Spleen (tissue), 11 donors: ENCODE measurements around the gene TRPM2. TPM values are rescaled to one million over a fixed set of nuclear protein-coding genes. Genes with fewer than 3 reads are reported as not detected.

Experiments used
- DNase-seq: peaks from one replicate; pipeline ENCODE4 v3.0.0-alpha.2; 2020
- H3K27ac ChIP-seq, 8 donors: fragments of 200-600 bp; sonication (generic) in 7 of 8; 1 replicate in 4 of 8; 2 replicates in 4 of 8; pipeline versions ENCODE4 v1.5.0 to v1.8.0; 2016 to 2021; ENCODE audit warnings: inconsistent platforms in 4 of 8, mild to moderate bottlenecking in 4 of 8, moderate library complexity in 1 of 8
- H3K27me3 ChIP-seq, 7 donors: fragments of 200-600 bp; sonication (generic) in 6 of 7; replicated peaks in 1 of 7; 1 replicate in 4 of 7; 2 replicates in 3 of 7; pipeline versions ENCODE4 v1.5.0 to v1.8.0; 2016 to 2021; ENCODE audit warnings: inconsistent platforms in 3 of 7, mild to moderate bottlenecking in 1 of 7
- H3K36me3 ChIP-seq, 6 donors: fragments of 200-600 bp; sonication (generic) in 5 of 6; 1 replicate in 4 of 6; 2 replicates in 2 of 6; pipeline versions ENCODE4 v1.5.0 to v1.8.0; 2016 to 2021; ENCODE audit warnings: inconsistent platforms in 2 of 6
- H3K4me1 ChIP-seq, 6 donors: fragments of 200-600 bp; sonication (generic) in 5 of 6; 1 replicate in 3 of 6; 2 replicates in 3 of 6; pipeline versions ENCODE4 v1.5.0 to v1.8.0; 2016 to 2021; ENCODE audit warnings: inconsistent platforms in 3 of 6
- H3K4me3 ChIP-seq, 8 donors: fragments of 200-600 bp; sonication (generic) in 7 of 8; 1 replicate in 4 of 8; 2 replicates in 4 of 8; pipeline versions ENCODE4 v1.5.0 to v1.8.0; 2016 to 2021; ENCODE audit warnings: inconsistent platforms in 4 of 8, mild to moderate bottlenecking in 4 of 8, moderate library complexity in 2 of 8
- H3K9me3 ChIP-seq, 8 donors: fragments of 200-600 bp; sonication (generic) in 7 of 8; 1 replicate in 4 of 8; 2 replicates in 4 of 8; pipeline versions ENCODE4 v1.5.0 to v1.8.0; 2016 to 2021; ENCODE audit warnings: inconsistent platforms in 4 of 8
- POLR2A ChIP-seq, 3 donors: fragments of 450-650 bp; IDR thresholded peaks; one replicate each; pipeline ENCODE4 v1.5.1; 2017; ENCODE audit warnings: antibody characterized with exemption in 3 of 3, mild to moderate bottlenecking in 1 of 3
- POLR2AphosphoS5 ChIP-seq, 3 donors: sonication (generic); formaldehyde crosslinking; IDR thresholded peaks; one replicate each; pipeline ENCODE4 v1.5.1; 2017; ENCODE audit warnings: antibody characterized with exemption in 3 of 3
- WGBS, 5 donors: extraction: QIAGEN DNeasy Blood & Tissue Kit in 3 of 5; methylation state at CpG; one replicate each; pipeline versions ENCODE4 v1.1.5 to v1.1.7; 2013 to 2018; 5-methylcytosine and 5-hydroxymethylcytosine counted together
- intact Hi-C: fragments of 100-400 bp; cut with DNase I; formaldehyde crosslinking; loops from one replicate; pipeline ENCODE4 v1.15.0; 2023; ENCODE audit warnings: low total_unique reads
- polyA plus RNA-seq, 3 donors: library from polyadenylated mRNA; stranded (reverse); fragments of 200-250 nt; gene quantifications; one replicate each; pipeline ENCODE4 v1.2.1, GENCODE V29; 2013
- total RNA-seq, 7 donors: library from RNA; depleted of rRNA in 3 of 7; stranded (reverse); fragments of >200 nt in 3 of 7; fragmentation: NEBNext Ultra II Directional in 4 of 7; extraction: Animal tissue kit (Norgen Biotek cat#: 25700) in 4 of 7; gene quantifications; one replicate each; pipeline versions ENCODE4 v1.1.0 to v1.2.1, GENCODE V29; 2016 to 2021
- TF ChIP-seq, protein P1 (sequence below), 11 experiments: fragments of 200-600 bp in 7 of 11; fragments of 450-650 bp in 4 of 11; sonication (generic) in 4 of 11; IDR thresholded peaks in 8 of 11; conservative IDR thresholded peaks in 3 of 11; 1 replicate in 7 of 11; 2 replicates in 4 of 11; pipeline versions ENCODE4 v1.4.0 to v1.8.0; 2016 to 2021; ENCODE audit warnings: antibody characterized with exemption in 11 of 11, inconsistent platforms in 4 of 11, mild to moderate bottlenecking in 1 of 11
- donor health status: healthy with polysubstance abuse.
- donor health status: DM: no; HTN: no; CAD: no; lungs with moderate emphysema.
- donor health status: DM: no; HTN: no; CAD: no.
- donor health status: Bipolar disorder and iron deficiency.
- donor health status: healthy.
- donor health status: DM: no; HTN: no; CAD: no.
- donor health status: DM: yes; HTN: yes; CAD: no.

TRPM2 gene
- total and polyA plus RNA-seq, 10 donors: 10.4 to 44.1 (median 23.3) TPM

- Histone ChIP-seq H3K27me3 (no peaks in the 10 kb centered on the region), H3K4me3 (no peak overlapping the region), H3K9me3 (no peaks in the 10 kb centered on the region), H3K27ac (no peak overlapping the region), H3K36me3 (peaks cover 0 to 92% (median 69%) of the 10 kb centered on the region in 6 donors), H3K4me1 (peaks cover 0 to 11% (median 0%) of the 10 kb centered on the region in 6 donors)
- DNase-seq: no peak
- intact Hi-C loops: no loop called here
- TF ChIP-seq POLR2A (IDR thresholded peaks at IDR 0.05) (no peak), POLR2AphosphoS5 (IDR thresholded peaks at IDR 0.05) (peak in 2 of 3 donors; percentile 19 to 27)
- TF ChIP-seq, protein P1, sequence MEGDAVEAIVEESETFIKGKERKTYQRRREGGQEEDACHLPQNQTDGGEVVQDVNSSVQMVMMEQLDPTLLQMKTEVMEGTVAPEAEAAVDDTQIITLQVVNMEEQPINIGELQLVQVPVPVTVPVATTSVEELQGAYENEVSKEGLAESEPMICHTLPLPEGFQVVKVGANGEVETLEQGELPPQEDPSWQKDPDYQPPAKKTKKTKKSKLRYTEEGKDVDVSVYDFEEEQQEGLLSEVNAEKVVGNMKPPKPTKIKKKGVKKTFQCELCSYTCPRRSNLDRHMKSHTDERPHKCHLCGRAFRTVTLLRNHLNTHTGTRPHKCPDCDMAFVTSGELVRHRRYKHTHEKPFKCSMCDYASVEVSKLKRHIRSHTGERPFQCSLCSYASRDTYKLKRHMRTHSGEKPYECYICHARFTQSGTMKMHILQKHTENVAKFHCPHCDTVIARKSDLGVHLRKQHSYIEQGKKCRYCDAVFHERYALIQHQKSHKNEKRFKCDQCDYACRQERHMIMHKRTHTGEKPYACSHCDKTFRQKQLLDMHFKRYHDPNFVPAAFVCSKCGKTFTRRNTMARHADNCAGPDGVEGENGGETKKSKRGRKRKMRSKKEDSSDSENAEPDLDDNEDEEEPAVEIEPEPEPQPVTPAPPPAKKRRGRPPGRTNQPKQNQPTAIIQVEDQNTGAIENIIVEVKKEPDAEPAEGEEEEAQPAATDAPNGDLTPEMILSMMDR (IDR thresholded peaks at IDR 0.05 in 8 of 11, conservative IDR thresholded peaks at IDR 0.05 in 3 of 11): no peak
- 92 to 94% (median 93%) methylated on average over 25 to 44 of the region's 44 CpGs for WGBS, 5 donors
These were observed 27.8 kb upstream of the TRPM2 start for GRCh38 chr21:44325386-44326271.

GRCh38 chr21:44326272-44326647 is 27.2 kb upstream of the TRPM2 start:
- H3K36me3 ChIP-seq: peaks cover 0 to 92% (median 67%) of the 10 kb centered on the region in 6 donors
- peaks cover 0 to 11% (median 0%) of the 10 kb centered on the region in 6 donors for H3K4me1 ChIP-seq
- intact Hi-C loops: no loop called here
- H3K9me3 ChIP-seq: no peaks in the 10 kb centered on the region
- no peak overlapping the region for H3K4me3 ChIP-seq
- 80 to 98% (median 94%) methylated on average over 2 to 13 of the region's 13 CpGs for WGBS, 5 donors
- TF ChIP-seq POLR2A (IDR thresholded peaks at IDR 0.05): no peak
- TF ChIP-seq, protein P1 (IDR thresholded peaks at IDR 0.05 in 8 of 11, conservative IDR thresholded peaks at IDR 0.05 in 3 of 11): no peak
- TF ChIP-seq POLR2AphosphoS5 (IDR thresholded peaks at IDR 0.05): peak in 2 of 3 donors; percentile 8 to 25
- no peaks in the 10 kb centered on the region for H3K27me3 ChIP-seq
- H3K27ac ChIP-seq: no peak overlapping the region
- DNase-seq: no peak

GRCh38 chr21:44326716-44327602 is 26.5 kb upstream of the TRPM2 start:
- H3K4me1 ChIP-seq: peaks cover 0 to 11% (median 0%) of the 10 kb centered on the region in 6 donors
- intact Hi-C loops: no loop called here
- peaks cover 0 to 92% (median 65%) of the 10 kb centered on the region in 6 donors for H3K36me3 ChIP-seq
- TF ChIP-seq POLR2A (IDR thresholded peaks at IDR 0.05) (no peak), POLR2AphosphoS5 (IDR thresholded peaks at IDR 0.05) (peak in 2 of 3 donors; percentile 4 to 15)
- DNase-seq: no peak
- H3K27me3 ChIP-seq: no peaks in the 10 kb centered on the region
- 88 to 97% (median 89%) methylated on average over 6 to 26 of the region's 26 CpGs for WGBS, 5 donors
- no peak overlapping the region for H3K27ac ChIP-seq
- H3K9me3 ChIP-seq: no peaks in the 10 kb centered on the region
- H3K4me3 ChIP-seq: no peak overlapping the region

- H3K4me3 ChIP-seq: no peak overlapping the region
- no peak for DNase-seq
- peaks cover 0 to 11% (median 0%) of the 10 kb centered on the region in 6 donors for H3K4me1 ChIP-seq
- 55 to 83% (median 75%) methylated on average over 10 to 11 of the region's 11 CpGs for WGBS, 5 donors
- no peaks in the 10 kb centered on the region for H3K27me3 ChIP-seq
- peaks cover 0 to 92% (median 62%) of the 10 kb centered on the region in 6 donors for H3K36me3 ChIP-seq
- TF ChIP-seq POLR2AphosphoS5 (IDR thresholded peaks at IDR 0.05): peak; percentile 17 to 59 (median 46)
- TF ChIP-seq, protein P1 (IDR thresholded peaks at IDR 0.05 in 8 of 11, conservative IDR thresholded peaks at IDR 0.05 in 3 of 11): no peak
- H3K27ac ChIP-seq: no peak overlapping the region
- no peaks in the 10 kb centered on the region for H3K9me3 ChIP-seq
- intact Hi-C loops: no loop called here
These were observed 25.8 kb upstream of the TRPM2 start for GRCh38 chr21:44327603-44327974.
